Measurements from ENCODE around the gene DLX6.

DLX6 gene

GRCh38 chr7:97005183-97006054, at the start of gene DLX6:
DLX6 (plus strand) TSS chr7:97005553; CDS start chr7:97005978, 425 bp downstream.
- peak; percentile 93 for DNase-seq

- DNase-seq, result no peak
Measured at GRCh38 chr7:96959135-96959534, 46.2 kb upstream of the DLX6 start.

GRCh38 chr7:96962221-96962885, 43.0 kb upstream of the DLX6 start:
- DNase-seq, result no peak

- no peak for DNase-seq
Measured at GRCh38 chr7:96968981-96969380, 36.4 kb upstream of the DLX6 start.

- no peak for DNase-seq
Measured at GRCh38 chr7:96970739-96971138, 34.6 kb upstream of the DLX6 start.

GRCh38 chr7:96973986-96974385, 31.4 kb upstream of the DLX6 start:
- no peak for DNase-seq

GRCh38 chr7:96976106-96976505, 29.2 kb upstream of the DLX6 start:
- no peak for DNase-seq

GRCh38 chr7:96977445-96977844, 27.9 kb upstream of the DLX6 start:
- DNase-seq, result no peak

GRCh38 chr7:96979551-96980276, 25.6 kb upstream of the DLX6 start:
- DNase-seq, result no peak

- no peak for DNase-seq
Measured at GRCh38 chr7:96982586-96982985, 22.8 kb upstream of the DLX6 start.

- no peak for DNase-seq
Measured at GRCh38 chr7:96985992-96986391, 19.4 kb upstream of the DLX6 start.

- no peak for DNase-seq
Measured at GRCh38 chr7:96986901-96987300, 18.5 kb upstream of the DLX6 start.

GRCh38 chr7:96987719-96988118, 17.6 kb upstream of the DLX6 start:
- DNase-seq, result no peak

- DNase-seq, result no peak
Measured at GRCh38 chr7:96989241-96989858, 16.0 kb upstream of the DLX6 start.

- DNase-seq, result no peak
Measured at GRCh38 chr7:96989859-96990317, 15.5 kb upstream of the DLX6 start.

GRCh38 chr7:96991546-96992191, 13.7 kb upstream of the DLX6 start:
- no peak for DNase-seq

GRCh38 chr7:96992192-96993005, 13.0 kb upstream of the DLX6 start:
- DNase-seq, result no peak

- DNase-seq, result no peak
Measured at GRCh38 chr7:96993094-96993865, 12.1 kb upstream of the DLX6 start.

- no peak for DNase-seq
Measured at GRCh38 chr7:96993980-96994379, 11.4 kb upstream of the DLX6 start.

- DNase-seq, result no peak
Measured at GRCh38 chr7:96995406-96996110, 9.8 kb upstream of the DLX6 start.

Measured in DMS153 (cell line).